NB4 (cell line): ENCODE results near the gene PPFIA1.

Experiments
- CTCF ChIP-seq: IDR thresholded peaks from one replicate; pipeline ENCODE4 v1.5.1; 2012; ENCODE audit warnings: low read depth, low read length
- MYC ChIP-seq: IDR thresholded peaks from 2 replicates; pipeline ENCODE4 v1.6.1; 2011; ENCODE audit warnings: low read depth, low read length
- POLR2A ChIP-seq: IDR thresholded peaks from 2 replicates; pipeline ENCODE4 v1.6.1; 2011; ENCODE audit warnings: mild to moderate bottlenecking; ENCODE audit not compliant: insufficient read length; ENCODE audit errors: extremely low read depth

GRCh38 chr11:70354629-70355028 lies 84.1 kb downstream of the PPFIA1 start:
- TF ChIP-seq POLR2A (no peak), CTCF (no peak), MYC (no peak)
